ENCODE data around the gene MOB3A.

The MOB3A gene

GRCh38 chr19:2112516-2113320, 16.6 kb upstream of the MOB3A start:
- H3K4me3 ChIP-seq (ENCODE audit: low read depth in 1 of 2, low read length in 2 of 2): no peak overlapping the region
- peaks cover 89% of the 10 kb centered on the region for H3K36me3 ChIP-seq (ENCODE audit: insufficient read depth, low read length)
- H3K27me3 ChIP-seq (ENCODE audit: control insufficient read depth in 1 of 2, insufficient read depth in 2 of 2, low read length in 2 of 2): no peaks in the 10 kb centered on the region
- no peaks in the 10 kb centered on the region for H3K4me1 ChIP-seq (ENCODE audit: insufficient read depth, low read length)
- no peak overlapping the region for H3K9ac ChIP-seq (ENCODE audit: low read length)
- no peak overlapping the region for H3K27ac ChIP-seq (ENCODE audit: low read depth, low read length)
- no peaks in the 10 kb centered on the region for H3K9me3 ChIP-seq (ENCODE audit: low read length)

DNA sequence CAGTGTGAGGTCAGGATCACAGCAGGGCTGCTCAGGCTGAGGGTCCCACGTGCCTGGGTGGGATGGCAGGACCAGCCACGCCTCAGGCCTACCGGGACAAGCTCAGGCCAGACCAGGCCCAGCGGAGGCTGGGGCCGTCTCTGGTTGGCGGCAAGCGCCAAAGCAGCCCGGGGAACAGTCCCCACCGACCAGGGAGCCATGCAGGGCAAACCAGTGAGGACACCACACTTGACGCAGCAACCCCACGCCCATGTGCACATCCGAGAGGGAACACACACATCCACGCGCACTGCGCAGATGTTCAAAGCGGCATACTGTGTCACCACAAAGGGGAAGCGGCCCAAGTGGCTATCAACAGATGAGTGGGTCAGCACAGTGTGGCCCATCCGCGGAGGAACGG, 15.8 kb upstream of the MOB3A start:
- H3K4me3 ChIP-seq (ENCODE audit: low read depth in 1 of 2, low read length in 2 of 2): no peak overlapping the region
- H3K4me1 ChIP-seq (ENCODE audit: insufficient read depth, low read length): no peaks in the 10 kb centered on the region
- no peaks in the 10 kb centered on the region for H3K27me3 ChIP-seq (ENCODE audit: control insufficient read depth in 1 of 2, insufficient read depth in 2 of 2, low read length in 2 of 2)
- H3K36me3 ChIP-seq (ENCODE audit: insufficient read depth, low read length): peaks cover 81% of the 10 kb centered on the region
- no peak overlapping the region for H3K9ac ChIP-seq (ENCODE audit: low read length)
- no peaks in the 10 kb centered on the region for H3K9me3 ChIP-seq (ENCODE audit: low read length)
- H3K27ac ChIP-seq (ENCODE audit: low read depth, low read length): no peak overlapping the region

GRCh38 chr19:2111425-2111824, 15.3 kb upstream of the MOB3A start:
- Histone ChIP-seq H3K27me3 (ENCODE audit: control insufficient read depth in 1 of 2, insufficient read depth in 2 of 2, low read length in 2 of 2) (no peaks in the 10 kb centered on the region), H3K9ac (ENCODE audit: low read length) (no peak overlapping the region), H3K36me3 (ENCODE audit: insufficient read depth, low read length) (peaks cover 81% of the 10 kb centered on the region), H3K4me1 (ENCODE audit: insufficient read depth, low read length) (no peaks in the 10 kb centered on the region), H3K9me3 (ENCODE audit: low read length) (no peaks in the 10 kb centered on the region), H3K4me3 (ENCODE audit: low read depth in 1 of 2, low read length in 2 of 2) (no peak overlapping the region), H3K27ac (ENCODE audit: low read depth, low read length) (no peak overlapping the region)

DNA sequence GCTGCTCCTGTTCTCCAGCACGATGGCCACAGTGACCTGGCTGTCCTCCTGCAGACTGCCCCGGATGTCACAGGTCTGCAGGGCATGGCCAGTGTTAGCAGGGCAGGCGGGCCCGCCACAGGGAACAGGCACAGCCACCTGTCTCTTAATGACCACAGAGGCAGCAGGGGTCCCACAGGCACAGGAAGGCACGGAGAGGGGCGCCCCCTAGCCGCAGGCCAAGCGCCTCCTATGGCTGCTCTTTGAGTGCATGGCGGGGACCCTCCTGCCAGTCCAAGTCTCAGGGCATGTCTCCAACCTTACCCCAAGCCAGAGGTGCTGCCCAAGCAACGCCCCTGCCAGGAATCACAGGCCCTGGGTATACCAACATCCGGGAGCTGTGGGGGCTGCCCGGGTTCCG, 14.7 kb upstream of the MOB3A start:
- H3K4me3 ChIP-seq (ENCODE audit: low read depth in 1 of 2, low read length in 2 of 2): no peak overlapping the region
- H3K27ac ChIP-seq (ENCODE audit: low read depth, low read length): no peak overlapping the region
- no peak overlapping the region for H3K9ac ChIP-seq (ENCODE audit: low read length)
- H3K36me3 ChIP-seq (ENCODE audit: insufficient read depth, low read length): peaks cover 81% of the 10 kb centered on the region
- no peaks in the 10 kb centered on the region for H3K27me3 ChIP-seq (ENCODE audit: control insufficient read depth in 1 of 2, insufficient read depth in 2 of 2, low read length in 2 of 2)
- H3K4me1 ChIP-seq (ENCODE audit: insufficient read depth, low read length): no peaks in the 10 kb centered on the region
- H3K9me3 ChIP-seq (ENCODE audit: low read length): no peaks in the 10 kb centered on the region

GRCh38 chr19:2109046-2109864, 13.1 kb upstream of the MOB3A start:
- no peak overlapping the region for H3K27ac ChIP-seq (ENCODE audit: low read depth, low read length)
- no peaks in the 10 kb centered on the region for H3K4me1 ChIP-seq (ENCODE audit: insufficient read depth, low read length)
- H3K9ac ChIP-seq (ENCODE audit: low read length): no peak overlapping the region
- H3K9me3 ChIP-seq (ENCODE audit: low read length): no peaks in the 10 kb centered on the region
- no peaks in the 10 kb centered on the region for H3K27me3 ChIP-seq (ENCODE audit: control insufficient read depth in 1 of 2, insufficient read depth in 2 of 2, low read length in 2 of 2)
- H3K36me3 ChIP-seq (ENCODE audit: insufficient read depth, low read length): peaks cover 77% of the 10 kb centered on the region
- no peak overlapping the region for H3K4me3 ChIP-seq (ENCODE audit: low read depth in 1 of 2, low read length in 2 of 2)

- H3K9me3 ChIP-seq (ENCODE audit: low read length): no peaks in the 10 kb centered on the region
- peaks cover 73% of the 10 kb centered on the region for H3K36me3 ChIP-seq (ENCODE audit: insufficient read depth, low read length)
- H3K4me3 ChIP-seq (ENCODE audit: low read depth in 1 of 2, low read length in 2 of 2): no peak overlapping the region
- no peaks in the 10 kb centered on the region for H3K4me1 ChIP-seq (ENCODE audit: insufficient read depth, low read length)
- no peak overlapping the region for H3K27ac ChIP-seq (ENCODE audit: low read depth, low read length)
- H3K27me3 ChIP-seq (ENCODE audit: control insufficient read depth in 1 of 2, insufficient read depth in 2 of 2, low read length in 2 of 2): no peaks in the 10 kb centered on the region
- H3K9ac ChIP-seq (ENCODE audit: low read length): no peak overlapping the region
These were observed 12.3 kb upstream of the MOB3A start for GRCh38 chr19:2108251-2109016.

DNA sequence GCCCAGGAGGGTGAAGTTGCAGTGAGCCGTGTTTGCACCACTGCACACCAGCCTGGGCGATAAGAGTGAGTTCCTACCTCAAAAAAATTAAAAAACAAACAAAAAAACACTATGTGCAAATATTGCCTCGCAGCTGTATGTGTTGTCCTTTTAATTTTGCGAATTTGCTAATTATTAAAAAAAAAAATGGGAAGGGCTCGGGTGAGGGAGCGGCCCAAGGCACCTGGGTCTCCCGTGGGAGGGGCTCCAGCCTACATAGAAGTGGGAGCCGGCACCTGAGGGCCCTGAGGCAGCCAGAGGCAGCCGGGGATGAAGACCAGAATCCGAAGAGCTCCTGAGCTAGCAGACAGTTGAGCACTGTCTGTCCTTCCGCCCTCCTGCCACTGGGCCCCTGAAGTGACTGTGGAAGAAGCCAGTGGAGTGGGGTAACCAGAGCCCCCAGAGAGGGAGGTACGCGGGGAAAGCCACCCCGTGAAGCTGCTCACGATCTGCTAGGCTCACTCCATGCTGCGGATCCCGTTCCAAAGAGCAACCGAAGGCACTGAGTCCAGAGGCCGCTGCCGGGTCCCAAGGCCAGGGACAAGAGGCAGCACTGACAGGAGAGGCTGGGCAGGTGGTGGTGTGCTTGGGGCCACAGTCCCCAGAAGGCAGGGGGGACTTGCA, 7.0 kb upstream of the MOB3A start:
- no peaks in the 10 kb centered on the region for H3K4me1 ChIP-seq (ENCODE audit: insufficient read depth, low read length)
- H3K9me3 ChIP-seq (ENCODE audit: low read length): no peaks in the 10 kb centered on the region
- no peak overlapping the region for H3K4me3 ChIP-seq (ENCODE audit: low read depth in 1 of 2, low read length in 2 of 2)
- no peak overlapping the region for H3K27ac ChIP-seq (ENCODE audit: low read depth, low read length)
- no peaks in the 10 kb centered on the region for H3K27me3 ChIP-seq (ENCODE audit: control insufficient read depth in 1 of 2, insufficient read depth in 2 of 2, low read length in 2 of 2)
- H3K36me3 ChIP-seq (ENCODE audit: insufficient read depth, low read length): peaks cover 52% of the 10 kb centered on the region
- no peak overlapping the region for H3K9ac ChIP-seq (ENCODE audit: low read length)

DNA sequence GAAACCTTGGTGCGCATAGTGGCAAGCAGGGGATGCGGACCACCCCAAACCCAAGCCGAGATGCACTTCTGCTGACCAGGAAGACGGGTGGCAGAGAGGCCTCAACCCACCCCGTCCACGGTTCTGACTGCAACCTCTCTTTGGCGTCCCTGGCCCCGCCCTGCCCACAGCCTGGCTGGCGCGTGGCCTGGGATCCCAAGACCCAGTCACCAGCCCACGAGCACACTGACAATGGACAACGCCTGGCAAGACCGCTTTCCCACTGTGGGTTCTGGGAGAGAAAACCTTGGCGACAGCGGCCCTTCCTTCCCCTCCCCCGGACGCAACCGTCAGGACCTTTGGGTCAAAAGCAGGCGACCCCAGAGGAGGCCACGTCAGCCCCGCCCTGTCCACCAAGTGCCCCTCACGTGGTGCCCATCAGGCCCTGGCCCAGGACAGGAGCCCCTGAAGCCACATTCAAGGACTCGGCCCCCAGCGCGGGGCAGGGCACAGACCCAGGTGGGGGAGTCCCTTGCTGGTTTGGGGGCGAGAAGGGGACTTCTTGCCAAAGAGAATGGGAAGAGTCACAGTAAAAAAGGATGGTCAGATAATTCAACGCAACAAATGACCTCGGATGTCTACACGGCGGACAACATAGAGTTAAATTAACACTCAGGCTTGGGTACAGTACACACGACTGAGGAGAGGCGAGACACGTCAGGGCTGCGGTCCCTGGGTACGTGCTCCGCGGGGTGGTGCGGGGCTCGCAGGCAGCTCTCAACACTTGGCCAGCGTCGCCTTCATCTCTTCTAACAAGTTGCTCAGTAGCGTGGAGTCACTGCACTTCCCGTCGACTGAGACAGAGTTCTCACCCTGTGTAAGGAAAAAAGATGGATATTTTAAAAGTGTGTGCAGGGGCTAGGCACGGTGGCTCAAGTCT, 5.5 kb upstream of the MOB3A start:
- H3K9ac ChIP-seq (ENCODE audit: low read length): no peak overlapping the region
- no peaks in the 10 kb centered on the region for H3K9me3 ChIP-seq (ENCODE audit: low read length)
- no peaks in the 10 kb centered on the region for H3K27me3 ChIP-seq (ENCODE audit: control insufficient read depth in 1 of 2, insufficient read depth in 2 of 2, low read length in 2 of 2)
- no peaks in the 10 kb centered on the region for H3K4me1 ChIP-seq (ENCODE audit: insufficient read depth, low read length)
- no peak overlapping the region for H3K4me3 ChIP-seq (ENCODE audit: low read depth in 1 of 2, low read length in 2 of 2)
- H3K36me3 ChIP-seq (ENCODE audit: insufficient read depth, low read length): peaks cover 45% of the 10 kb centered on the region
- no peak overlapping the region for H3K27ac ChIP-seq (ENCODE audit: low read depth, low read length)

GRCh38 chr19:2100719-2101061, 4.6 kb upstream of the MOB3A start:
- H3K27ac ChIP-seq (ENCODE audit: low read depth, low read length): no peak overlapping the region
- no peak overlapping the region for H3K4me3 ChIP-seq (ENCODE audit: low read depth in 1 of 2, low read length in 2 of 2)
- no peaks in the 10 kb centered on the region for H3K9me3 ChIP-seq (ENCODE audit: low read length)
- H3K9ac ChIP-seq (ENCODE audit: low read length): no peak overlapping the region
- H3K4me1 ChIP-seq (ENCODE audit: insufficient read depth, low read length): no peaks in the 10 kb centered on the region
- peaks cover 36% of the 10 kb centered on the region for H3K36me3 ChIP-seq (ENCODE audit: insufficient read depth, low read length)
- H3K27me3 ChIP-seq (ENCODE audit: control insufficient read depth in 1 of 2, insufficient read depth in 2 of 2, low read length in 2 of 2): no peaks in the 10 kb centered on the region

DNA sequence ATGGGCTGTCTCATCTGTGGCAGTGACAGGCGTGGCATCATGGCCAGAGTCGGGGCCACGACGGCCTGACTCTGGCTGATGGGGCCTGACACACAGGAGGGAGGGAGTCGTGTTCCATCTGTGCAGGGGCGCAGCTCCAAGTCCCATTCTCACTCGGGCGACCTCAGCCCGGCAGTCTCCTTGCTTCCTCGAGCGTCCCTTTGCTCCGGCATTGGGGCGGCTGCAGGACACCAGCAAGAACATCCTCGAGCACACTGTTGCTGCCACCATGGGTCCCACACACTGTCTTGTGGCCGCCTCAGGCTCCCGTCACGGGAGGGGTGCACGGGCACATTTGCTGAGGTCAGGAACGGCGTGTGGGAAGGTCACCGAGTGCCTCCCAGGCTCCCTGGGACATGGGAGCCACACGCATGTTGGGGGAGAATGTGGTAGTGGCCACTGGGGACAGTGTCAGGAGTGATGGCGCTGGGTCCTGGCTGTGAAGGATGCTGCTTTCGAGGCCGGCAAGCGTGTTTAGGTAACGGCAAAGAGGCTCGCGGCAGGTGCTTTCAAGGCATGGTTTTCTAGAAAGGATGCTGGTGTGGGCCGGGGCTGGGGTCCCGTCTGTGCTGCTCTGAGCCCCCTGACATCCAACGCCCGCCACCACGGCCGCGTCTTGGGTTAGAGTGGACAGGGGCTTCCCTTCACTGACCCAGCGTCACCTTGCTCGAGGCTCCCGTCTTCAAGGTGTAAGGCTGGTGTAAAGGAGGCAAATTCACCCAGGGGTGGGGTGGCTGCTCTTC, 4.0 kb upstream of the MOB3A start:
- Histone ChIP-seq H3K4me3 (ENCODE audit: low read depth in 1 of 2, low read length in 2 of 2) (no peak overlapping the region), H3K9me3 (ENCODE audit: low read length) (no peaks in the 10 kb centered on the region), H3K4me1 (ENCODE audit: insufficient read depth, low read length) (peaks cover 1% of the 10 kb centered on the region), H3K27me3 (ENCODE audit: control insufficient read depth in 1 of 2, insufficient read depth in 2 of 2, low read length in 2 of 2) (no peaks in the 10 kb centered on the region), H3K36me3 (ENCODE audit: insufficient read depth, low read length) (peaks cover 36% of the 10 kb centered on the region), H3K27ac (ENCODE audit: low read depth, low read length) (no peak overlapping the region), H3K9ac (ENCODE audit: low read length) (no peak overlapping the region)
